Hypothalamus (tissue), 51 donors: Measurements from ENCODE around the gene PACS1.

Experiments used
- DNase-seq, 51 donors: peaks; one replicate each; lab custom pipeline; 2025; lab: John Stamatoyannopoulos, UW

Gene PACS1

DNA sequence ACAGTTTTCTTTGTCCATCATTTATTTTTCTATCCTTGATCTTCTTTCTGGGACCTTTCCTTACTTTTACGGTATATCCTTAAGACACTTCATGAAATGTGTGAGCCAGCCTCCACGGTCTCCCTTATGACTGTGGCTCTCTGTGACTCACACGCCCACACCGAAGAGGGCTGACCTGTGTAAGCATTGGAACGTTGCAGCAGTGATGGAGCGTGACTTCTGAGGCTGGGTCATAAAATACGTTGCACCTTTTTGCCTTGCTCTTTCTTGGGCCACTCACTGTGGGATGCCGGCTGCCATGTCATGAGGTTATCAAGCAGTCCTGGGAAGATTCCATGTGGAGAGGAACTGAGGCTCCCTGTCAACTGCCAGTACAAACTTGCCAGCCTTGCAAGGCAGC is 102.1 kb downstream of the PACS1 start:
- no peak for DNase-seq

DNA sequence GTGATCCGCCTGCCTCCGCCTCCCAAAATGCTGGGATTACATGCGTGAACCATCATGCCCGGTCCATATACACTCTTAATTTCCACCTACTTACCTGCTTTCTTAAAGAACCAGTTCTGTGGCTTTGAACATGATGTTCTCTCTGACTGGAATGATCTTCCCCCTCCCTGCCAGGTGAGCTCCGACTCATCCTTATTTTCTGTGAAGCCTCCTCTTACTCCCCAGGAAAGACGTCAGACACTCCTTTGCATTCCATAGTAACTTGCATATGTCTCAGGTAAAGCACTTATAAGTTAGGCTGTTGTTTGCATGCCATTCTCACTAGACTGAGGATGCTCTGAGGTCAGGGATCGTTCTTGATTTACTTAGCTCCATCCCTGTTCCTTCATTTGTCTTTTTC is 106.6 kb downstream of the PACS1 start:
- DNase-seq: no peak

DNA sequence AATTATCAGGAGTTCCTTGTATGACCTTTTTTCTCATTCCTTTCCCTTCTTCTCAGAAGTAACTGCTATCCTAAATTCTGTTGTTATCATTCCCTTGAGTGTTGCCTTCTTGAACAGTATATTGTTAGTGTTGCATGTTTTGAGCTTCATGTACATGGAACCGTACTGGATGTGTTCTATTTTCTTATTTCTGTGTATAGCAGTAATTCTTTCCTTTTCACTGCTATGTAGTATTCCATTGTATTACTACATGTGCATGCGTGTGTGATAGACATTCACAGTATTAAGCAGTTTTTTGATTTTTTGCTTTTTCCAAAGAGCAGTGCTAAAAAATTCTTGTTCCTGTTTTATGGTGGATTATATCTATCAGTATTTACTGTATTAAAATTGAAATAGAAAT is 108.1 kb downstream of the PACS1 start:
- no peak for DNase-seq

DNA sequence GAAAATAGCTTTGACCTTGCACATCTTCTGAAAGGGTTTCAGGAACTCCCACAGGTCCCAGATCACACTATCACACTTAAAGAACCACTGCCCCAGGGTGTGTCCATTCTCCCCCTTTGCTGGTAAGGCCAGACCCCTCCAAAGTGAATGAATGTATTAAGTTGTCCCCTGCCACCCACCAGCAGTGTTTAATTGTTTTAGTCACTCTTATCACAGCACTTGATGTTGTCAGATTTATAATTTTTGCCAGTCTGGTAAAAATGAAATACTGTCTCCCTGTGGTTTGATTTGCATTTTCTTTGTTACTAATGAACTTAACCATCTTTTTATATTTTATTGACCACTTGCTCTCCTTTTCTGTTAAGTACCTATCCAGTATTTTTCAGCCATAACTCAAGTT is 108.8 kb downstream of the PACS1 start:
- no peak for DNase-seq

DNA sequence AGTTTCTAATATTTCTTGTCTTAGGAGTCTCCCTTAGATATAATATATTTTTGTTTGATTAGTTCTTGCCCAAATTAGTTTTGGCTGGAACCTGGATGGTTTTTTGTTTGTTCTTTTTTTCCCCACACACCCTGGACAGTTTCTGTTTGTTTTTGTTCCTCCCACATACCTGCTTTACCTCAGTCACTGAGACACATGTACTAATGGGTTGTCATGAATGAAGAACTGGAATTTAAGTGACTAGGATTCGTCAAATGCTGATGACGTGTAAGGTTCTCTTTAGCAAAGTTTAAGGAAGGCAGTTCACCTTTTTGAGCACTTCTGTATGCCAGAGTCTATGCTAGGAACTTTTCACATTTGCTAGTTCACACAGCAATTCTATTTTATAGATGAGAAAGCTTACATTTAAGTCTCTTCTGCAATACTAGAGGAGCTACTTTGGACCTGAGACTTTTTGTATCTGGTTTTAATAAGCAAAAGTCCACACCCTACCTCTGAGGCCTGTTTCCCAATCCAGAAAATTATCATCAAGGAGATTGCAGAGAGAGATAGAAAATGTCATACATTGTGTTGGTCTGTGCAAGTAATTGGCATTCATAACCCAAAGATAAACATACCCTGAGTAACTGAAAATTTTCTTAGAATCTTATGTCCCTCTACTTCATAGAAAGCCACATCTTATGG is 111.7 kb downstream of the PACS1 start:
- no peak for DNase-seq

DNA sequence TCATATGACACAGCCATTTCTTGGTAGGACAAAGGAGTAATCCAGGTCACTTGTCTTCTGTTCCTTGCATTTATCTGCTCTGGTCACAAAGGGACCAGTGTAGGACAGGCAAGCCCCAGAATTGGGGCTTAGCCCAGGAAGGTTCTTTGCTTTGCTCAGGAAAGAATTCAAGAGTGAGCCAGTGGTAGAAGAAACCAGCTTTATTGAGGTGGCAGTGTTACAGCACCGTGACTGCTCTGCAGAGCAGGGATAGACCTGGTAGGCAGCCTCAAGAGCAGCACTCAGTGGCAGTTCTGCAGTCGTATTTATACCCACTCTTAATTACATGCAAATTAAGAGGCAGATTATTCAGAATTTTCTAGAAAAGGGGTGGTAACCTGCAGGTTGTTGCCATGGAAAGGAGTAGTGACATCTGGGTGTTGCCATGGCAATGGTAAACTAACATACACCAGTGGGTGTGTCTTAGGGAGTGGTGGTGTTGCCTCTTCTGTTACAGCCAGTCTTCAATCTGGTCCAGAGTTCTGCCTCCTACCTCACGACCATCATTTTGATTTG is 113.5 kb downstream of the PACS1 start:
- DNase-seq: peak in 14 of 51 donors; percentile 7 to 37 (median 22)

DNA sequence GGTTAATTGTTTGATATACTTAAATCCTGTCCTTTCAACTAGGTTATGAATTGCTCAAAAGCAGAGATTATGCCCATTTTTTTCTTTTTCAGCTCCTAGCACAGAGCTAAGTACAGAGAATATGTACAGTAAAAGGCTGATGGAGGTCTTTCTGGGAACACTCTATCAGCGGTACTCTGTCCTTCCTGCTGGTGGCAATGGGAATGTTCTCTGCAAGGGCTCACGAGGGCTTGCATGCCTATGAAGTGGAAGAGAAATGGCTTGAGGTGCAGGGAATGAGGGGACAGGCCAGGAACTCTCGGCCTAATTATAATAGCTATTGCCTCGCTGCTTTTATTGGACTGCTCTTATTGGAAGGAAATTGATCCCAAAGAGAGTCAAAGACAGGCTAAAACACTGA is 114.7 kb downstream of the PACS1 start:
- no peak for DNase-seq

DNA sequence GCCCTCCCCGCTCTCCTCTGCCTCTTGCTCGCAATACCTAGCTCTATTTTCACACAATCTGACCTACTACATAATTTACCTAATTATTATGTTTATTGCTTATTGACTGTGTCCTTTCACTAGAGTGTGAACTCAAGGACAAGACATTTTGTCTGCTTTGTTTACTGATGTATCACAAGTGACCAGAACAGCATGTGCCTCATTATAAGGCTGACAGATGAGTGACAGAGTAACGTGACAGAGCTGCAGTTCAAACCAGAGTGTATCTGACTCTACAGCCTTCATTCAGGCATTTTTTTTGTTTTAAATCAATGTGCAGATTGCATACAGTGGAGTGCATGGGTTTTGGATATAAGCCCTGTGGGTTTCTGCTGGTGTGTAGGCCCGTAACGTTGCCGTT is 116.4 kb downstream of the PACS1 start:
- DNase-seq: no peak

DNA sequence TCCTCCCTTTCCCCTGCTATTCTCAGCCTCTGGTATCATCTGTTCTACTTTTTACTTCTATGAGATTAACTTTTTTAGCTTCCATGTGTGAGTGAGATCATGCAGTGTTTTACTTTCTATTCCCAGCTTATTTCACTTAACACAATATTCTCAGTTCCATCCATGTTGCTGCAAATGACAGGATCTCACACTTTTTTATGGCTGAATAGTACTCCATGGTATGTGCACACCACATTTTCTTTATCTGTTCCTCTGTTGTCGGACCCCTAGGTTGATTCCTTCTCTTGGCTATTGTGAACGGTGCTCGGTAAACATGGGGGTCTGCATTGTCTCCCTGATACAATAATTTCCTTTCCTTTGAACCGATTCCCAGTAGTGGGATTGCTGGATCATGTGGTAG is 117.4 kb downstream of the PACS1 start:
- DNase-seq: no peak

DNA sequence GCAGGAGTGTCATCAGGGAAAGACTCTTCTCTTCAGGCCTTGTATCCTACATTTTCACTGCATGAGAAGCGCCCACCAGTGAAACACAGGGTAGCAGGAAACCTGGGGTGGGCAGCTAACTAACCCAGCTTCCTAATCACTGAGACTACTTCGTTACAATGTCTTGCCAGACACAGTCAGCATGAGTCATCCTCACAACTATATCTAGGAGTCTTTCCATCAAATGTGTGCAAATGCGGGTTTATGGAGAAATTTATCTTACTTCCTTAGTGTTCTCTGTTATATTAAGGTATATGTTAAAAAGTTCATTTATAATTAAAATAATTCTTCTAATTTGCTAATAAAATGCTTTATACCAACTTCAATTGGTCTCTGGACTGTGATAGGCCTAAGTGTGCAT is 118.5 kb downstream of the PACS1 start:
- DNase-seq: no peak

DNA sequence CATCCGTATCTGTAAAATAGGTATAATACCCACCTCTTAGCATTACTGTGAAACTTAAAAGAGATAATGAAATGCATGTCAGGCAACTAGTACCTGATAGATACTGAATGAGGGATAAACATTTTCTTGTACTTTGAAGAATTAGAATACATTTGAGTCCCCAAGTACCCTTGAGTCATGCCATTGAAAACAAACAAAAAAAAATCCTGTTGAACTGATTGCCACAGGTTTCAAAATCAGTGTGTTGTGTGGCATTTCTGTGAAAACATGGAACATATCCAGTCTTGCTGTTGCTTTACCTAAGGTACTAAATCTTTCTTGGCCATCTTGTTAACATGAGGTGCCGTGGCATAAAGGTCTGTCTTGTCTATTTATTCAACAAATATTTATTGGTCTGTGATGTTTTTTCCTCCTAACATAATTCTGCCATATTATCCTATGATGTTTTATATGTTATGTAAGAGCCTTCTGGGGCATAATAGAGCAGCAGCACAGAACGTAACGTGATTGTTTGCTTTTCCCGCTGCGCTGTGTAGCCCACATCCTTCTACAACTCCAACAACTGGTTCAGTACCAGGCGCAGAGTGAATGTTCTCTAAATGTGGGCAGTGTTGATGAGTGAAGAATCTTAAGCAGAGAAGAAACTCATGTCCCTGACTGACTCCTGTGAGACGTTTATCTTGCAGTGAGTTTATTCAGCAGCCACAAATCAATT is 119.1 kb downstream of the PACS1 start:
- no peak for DNase-seq

DNA sequence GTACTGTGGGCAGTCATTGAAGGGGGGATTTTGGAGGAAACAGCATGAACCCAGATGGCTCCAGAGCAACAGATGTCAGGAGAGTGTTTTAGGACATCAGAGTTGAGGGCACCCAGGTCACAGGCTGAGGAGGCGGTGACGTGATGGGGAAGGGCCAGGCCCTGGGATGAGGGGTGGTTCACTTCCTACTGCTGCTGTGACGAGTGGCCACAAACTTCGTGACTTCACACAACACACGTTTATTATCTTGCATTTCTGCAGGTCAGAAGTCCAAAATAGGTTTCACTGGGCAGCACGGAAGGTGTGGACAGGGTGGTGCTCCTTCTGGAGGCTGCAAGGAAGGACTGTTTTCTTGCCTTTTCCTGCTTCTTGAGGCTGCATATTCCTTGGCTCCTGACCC is 120.7 kb downstream of the PACS1 start:
- no peak for DNase-seq

DNA sequence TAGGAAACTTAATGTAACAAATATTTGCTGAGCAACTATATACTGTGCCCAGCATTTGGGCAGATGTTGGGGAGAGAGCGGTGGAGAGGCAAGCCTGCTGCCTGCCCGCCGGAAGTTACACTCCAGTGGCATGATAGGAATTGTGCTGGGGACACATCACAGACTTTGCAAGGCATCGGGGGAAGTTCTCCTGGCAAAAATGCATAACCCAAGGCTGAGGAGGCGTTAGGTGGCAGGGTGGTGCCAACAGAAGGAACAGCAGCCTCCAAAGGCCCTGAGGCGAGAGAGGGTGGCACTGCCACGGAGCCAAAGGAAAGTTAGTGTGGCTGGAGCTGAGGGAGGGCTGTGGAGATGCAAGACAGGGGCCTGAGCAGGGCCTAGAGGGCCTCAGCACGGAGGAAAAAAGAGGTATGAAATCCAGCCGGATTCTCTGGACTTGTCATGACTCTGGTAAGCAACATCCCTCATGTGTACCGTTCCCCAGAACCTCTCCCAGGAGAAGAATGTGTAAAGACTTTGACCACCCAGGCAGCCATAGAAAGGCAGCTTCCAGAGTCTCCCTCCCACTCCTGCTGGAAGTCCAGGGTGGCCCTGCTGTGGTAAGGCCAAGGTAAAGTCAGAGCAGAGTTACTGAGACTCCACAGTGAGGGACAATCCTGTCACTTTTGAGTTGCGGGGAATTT is 122.2 kb downstream of the PACS1 start:
- no peak for DNase-seq

DNA sequence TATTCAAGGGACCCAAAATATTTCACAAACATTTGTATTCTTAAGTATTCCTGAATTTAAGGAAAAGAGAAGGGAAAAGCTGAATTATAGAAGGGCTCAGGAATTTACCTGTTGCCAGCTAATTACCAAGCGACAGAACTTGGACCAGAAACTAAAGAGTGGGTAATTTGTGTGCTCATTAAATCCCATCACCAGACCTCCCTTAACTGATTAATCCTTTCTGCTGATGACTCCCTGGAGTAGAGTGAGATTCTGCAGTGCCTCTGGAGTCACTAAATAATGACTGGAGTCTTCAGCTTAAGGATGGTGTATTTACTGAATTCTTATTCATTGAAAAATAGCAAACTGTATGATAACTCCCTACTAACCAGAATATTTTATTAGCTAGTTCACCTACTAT is 124.3 kb downstream of the PACS1 start:
- DNase-seq: no peak

DNA sequence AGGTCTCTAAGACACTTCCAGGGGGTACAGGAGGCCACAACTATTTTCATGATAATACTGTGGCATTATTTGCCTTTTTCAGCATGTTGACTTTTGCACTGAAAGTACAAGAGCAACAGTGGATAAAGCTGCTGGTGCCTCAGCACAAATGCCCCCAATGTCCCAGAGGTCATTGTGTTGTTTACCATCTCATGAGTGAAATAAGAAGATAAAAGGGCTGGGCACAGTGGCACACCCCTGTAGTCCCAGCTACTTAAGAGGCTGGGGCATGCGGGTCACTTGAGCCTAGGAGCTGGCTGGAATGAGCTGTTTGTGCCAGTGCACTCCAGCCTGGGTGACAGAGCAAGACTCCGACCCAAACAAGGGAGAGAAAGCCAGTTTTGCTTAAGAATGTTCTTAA is 125.8 kb downstream of the PACS1 start:
- DNase-seq: no peak

DNA sequence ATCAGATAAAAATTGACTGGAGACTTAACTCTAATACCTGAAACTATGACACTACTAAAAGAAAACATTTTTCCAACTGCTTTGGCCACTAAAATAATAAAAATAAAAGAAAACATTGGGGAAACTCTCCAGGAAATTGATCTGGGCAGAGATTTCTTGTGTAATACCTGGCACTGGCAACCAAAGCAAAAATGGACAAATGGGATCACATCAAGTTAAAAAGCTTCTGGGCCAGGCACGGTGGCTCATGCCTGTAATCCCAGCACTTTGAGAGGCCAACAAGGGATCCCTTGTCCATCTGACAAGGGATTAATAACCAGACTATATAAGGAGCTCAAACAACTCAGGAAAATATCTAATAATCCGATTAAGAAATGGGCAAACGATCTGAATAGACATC is 133.8 kb downstream of the PACS1 start:
- DNase-seq: no peak

DNA sequence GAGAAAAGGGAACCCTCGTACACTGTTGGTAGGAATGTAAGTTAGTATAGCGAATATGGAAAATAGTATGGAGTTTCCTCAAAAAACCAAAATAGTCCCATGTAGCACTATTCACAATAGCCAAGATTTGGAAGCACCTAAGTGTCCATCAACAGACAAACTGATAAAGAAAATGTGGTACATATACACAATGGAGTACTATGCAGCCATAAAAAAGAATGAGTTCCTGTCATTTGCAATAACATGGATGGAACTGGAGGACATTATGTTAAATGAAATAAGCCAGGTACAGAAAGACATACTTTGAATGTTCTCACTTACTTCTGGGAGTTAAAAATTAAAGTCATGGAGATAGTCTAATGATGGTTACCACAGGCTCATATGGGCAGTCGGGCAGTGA is 134.3 kb downstream of the PACS1 start:
- DNase-seq: no peak

DNA sequence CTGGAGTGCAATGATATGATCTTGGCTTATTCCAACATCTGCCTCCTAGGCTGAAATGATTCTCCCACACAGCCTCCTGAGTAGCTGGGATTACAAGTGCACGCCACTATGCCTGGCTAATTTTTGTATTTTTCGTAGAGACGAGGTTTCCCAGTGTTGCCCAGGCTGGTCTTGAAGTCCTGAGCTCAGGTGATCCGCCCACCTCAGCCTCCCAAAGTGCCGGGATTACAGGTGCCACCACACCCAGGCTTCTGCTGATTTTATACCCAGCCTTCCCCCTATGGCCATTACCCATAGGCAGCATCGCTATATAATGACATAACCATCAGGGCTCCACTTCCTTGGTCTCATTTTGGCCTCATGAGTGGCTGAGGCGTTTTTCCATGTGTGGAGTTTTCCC is 137.7 kb downstream of the PACS1 start:
- no peak for DNase-seq

DNA sequence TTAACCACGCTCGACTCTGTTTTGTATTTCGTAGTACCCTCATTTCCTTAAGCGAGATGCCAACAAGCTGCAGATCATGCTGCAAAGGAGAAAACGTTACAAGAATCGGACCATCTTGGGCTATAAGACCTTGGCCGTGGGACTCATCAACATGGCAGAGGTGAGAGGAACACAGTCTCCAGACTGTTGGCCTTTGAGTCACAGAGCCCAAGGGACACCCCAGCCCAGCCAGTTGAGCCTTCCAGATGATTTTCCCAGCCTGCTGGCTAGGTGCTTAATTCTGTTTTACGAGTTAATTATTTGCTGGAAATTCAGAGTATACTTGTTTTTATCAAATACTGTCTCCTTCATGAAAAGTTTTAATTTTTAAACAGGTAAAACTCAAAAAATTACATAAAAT is 141.0 kb downstream of the PACS1 start:
- no peak for DNase-seq

DNA sequence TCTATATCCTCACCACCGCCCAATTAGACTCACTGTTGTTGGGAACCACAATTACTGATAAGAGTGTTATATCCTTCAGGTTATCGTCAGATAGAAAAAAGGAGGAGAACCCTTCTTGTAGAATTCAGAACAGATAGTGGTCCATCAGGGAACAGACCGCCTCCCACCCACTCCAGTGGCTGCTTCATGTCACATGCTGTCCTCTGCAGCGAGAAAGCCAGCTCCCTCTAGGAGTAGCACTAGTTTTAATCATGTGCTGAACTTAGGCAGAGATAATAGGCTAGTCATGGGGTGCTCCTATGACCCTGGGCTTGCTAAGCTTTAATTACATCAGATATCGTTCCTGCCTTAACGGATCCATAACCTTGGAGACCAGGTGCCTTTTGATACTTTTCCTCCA is 146.8 kb downstream of the PACS1 start:
- no peak for DNase-seq

DNA sequence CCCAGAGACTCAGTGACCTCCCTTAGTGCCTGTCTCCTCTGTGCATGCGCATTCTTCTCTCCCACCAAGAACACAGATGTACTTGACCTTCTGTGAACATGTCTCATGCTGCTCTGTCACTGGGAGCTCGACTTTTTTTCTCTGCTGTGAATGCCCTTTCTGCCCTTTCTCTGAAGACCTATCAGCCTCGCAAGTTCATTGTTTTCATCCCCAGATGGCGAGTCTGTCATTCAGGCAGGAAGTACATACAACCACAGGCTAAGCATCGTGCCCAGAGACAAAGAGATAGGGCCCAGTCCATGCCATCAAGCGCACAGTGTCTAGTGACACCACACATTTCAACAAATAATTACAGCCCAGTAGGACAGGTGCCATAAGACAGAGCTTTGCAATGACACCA is 148.0 kb downstream of the PACS1 start:
- no peak for DNase-seq
